ENCODE measurements around the gene HSPD1. TPM values are rescaled to one million over a fixed set of nuclear protein-coding genes. Genes with fewer than 3 reads are reported as not detected.

HSPD1 gene
- total RNA-seq, 2 donors from 2014 or later, result 232 to 794 TPM

DNA sequence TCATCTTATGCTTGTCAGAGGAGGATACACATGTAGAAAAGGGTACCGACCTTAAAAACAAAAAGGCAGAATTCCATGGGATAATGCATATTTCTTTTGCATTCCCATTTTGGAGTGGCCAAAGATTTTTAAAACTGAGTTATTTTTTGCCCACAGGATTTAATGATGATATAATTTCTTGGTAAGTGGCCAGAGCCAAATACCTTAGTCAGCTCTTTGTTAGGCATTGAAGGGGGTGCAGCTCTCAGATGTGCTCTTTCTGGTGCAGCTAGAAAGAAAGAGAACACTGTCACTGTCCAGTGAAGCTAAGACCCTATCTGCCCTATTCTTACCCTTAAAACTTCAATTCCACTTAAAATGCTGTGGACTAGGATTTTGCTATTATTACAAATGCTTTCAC is 35.5 kb downstream of the HSPD1 start:
- H3K9me3 ChIP-seq, result no peaks in the 10 kb centered on the region
- no peak overlapping the region for H3K27ac ChIP-seq
- intact Hi-C loops (cut with DNase I), result loop anchor here (5.0 kb wide), 1 partner anchor 37 kb away; no protein-coding TSS in a partner anchor
- TF ChIP-seq, protein P1, sequence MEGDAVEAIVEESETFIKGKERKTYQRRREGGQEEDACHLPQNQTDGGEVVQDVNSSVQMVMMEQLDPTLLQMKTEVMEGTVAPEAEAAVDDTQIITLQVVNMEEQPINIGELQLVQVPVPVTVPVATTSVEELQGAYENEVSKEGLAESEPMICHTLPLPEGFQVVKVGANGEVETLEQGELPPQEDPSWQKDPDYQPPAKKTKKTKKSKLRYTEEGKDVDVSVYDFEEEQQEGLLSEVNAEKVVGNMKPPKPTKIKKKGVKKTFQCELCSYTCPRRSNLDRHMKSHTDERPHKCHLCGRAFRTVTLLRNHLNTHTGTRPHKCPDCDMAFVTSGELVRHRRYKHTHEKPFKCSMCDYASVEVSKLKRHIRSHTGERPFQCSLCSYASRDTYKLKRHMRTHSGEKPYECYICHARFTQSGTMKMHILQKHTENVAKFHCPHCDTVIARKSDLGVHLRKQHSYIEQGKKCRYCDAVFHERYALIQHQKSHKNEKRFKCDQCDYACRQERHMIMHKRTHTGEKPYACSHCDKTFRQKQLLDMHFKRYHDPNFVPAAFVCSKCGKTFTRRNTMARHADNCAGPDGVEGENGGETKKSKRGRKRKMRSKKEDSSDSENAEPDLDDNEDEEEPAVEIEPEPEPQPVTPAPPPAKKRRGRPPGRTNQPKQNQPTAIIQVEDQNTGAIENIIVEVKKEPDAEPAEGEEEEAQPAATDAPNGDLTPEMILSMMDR (IDR thresholded peaks at IDR 0.05), result no peak
- no peaks in the 10 kb centered on the region for H3K4me1 ChIP-seq
- no peak overlapping the region for H3K4me3 ChIP-seq
- H3K36me3 ChIP-seq, result peaks cover 6% of the 10 kb centered on the region
- no peak for DNase-seq
- no peak overlapping the region for H3K9ac ChIP-seq (ENCODE audit: low read depth in 2 of 2, low read length in 2 of 2)
- H3K27me3 ChIP-seq, result no peaks in the 10 kb centered on the region

DNA sequence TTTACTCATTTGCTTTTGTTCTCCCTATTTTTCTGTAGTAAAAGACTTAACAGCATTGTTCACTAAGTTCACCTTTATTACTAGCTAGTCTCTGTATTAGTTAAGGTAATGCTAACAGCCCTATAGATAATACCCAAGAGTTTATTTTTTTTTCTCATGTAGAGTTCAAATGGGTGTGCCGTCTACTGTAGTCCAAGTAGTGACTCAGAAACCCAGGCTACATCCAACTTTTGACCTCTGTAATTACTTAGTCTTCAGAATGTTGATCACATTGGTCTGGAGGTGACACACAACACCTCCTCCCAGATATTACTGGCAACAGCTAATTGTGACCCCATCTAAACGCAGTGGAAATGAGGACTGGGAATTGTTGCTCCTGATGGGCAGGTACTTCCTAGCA is 38.6 kb downstream of the HSPD1 start:
- TF ChIP-seq, protein P1 (IDR thresholded peaks at IDR 0.05), result no peak
- Histone ChIP-seq H3K27ac (peak overlapping the region; percentile 5), H3K9ac (ENCODE audit: low read depth in 2 of 2, low read length in 2 of 2) (no peak overlapping the region), H3K27me3 (no peaks in the 10 kb centered on the region), H3K36me3 (peaks cover 3% of the 10 kb centered on the region), H3K4me1 (no peaks in the 10 kb centered on the region), H3K9me3 (no peaks in the 10 kb centered on the region), H3K4me3 (no peak overlapping the region)
- intact Hi-C loops (cut with DNase I), result loop anchor here (5.0 kb wide), 1 partner anchor 34 kb away; no protein-coding TSS in a partner anchor
- DNase-seq, result no peak

DNA sequence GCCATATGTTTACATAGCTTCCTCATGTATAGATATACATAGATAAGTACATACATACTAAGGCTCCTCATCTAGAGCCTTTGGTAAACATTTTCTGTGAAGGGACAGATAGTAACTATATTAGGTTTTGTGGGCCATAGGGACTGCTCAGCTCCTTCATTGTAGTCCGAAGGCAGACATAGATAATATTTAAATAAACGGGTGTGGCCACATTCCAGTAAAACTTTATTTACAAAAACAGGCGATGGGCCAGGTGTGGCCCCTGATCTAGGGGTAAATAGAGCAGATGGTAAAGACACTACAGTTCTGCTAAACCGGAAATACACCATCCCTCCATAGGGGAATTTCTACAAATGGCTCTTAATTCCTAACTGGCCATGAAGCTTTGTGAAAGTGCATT is 39.0 kb downstream of the HSPD1 start:
- DNase-seq, result no peak
- Histone ChIP-seq H3K27ac (peak overlapping the region; percentile 5), H3K4me1 (no peaks in the 10 kb centered on the region)

DNA sequence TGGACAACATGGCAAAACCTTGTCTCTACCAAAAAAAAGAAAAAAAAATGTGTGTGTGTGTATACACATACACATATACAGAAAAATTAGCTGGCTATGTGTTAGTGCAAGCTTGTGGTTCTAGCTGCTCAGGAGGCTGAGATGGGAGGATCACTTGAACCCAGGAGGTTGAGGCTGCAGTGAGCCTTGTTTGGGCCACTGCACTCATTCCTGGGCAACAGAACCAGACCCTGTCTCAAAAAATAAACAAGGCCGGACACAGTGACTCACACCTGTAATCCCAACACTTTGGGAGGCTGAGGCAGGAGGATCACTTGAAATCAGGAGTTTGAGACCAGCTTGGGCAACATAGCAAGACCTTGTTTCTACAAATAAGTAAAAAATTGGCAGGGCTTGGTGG is 44.2 kb downstream of the HSPD1 start:
- intact Hi-C loops (cut with DNase I), result loop anchor here (10.0 kb wide), 1 partner anchor 59 kb away; the partner anchor contains the start of gene MOB4
- H3K4me3 ChIP-seq, result no peak overlapping the region
- H3K27me3 ChIP-seq, result no peaks in the 10 kb centered on the region

More for the DNA sequence above, 39.0 kb downstream of the HSPD1 start:
- H3K36me3 ChIP-seq, result no peaks in the 10 kb centered on the region
- H3K4me3 ChIP-seq, result no peak overlapping the region
- no peaks in the 10 kb centered on the region for H3K27me3 ChIP-seq
- H3K9ac ChIP-seq (ENCODE audit: low read depth in 2 of 2, low read length in 2 of 2), result no peak overlapping the region
- TF ChIP-seq, protein P1 (IDR thresholded peaks at IDR 0.05), result no peak
- H3K9me3 ChIP-seq, result no peaks in the 10 kb centered on the region
- intact Hi-C loops (cut with DNase I), result loop anchor here (5.0 kb wide), 1 partner anchor 33 kb away; no protein-coding TSS in a partner anchor

DNA sequence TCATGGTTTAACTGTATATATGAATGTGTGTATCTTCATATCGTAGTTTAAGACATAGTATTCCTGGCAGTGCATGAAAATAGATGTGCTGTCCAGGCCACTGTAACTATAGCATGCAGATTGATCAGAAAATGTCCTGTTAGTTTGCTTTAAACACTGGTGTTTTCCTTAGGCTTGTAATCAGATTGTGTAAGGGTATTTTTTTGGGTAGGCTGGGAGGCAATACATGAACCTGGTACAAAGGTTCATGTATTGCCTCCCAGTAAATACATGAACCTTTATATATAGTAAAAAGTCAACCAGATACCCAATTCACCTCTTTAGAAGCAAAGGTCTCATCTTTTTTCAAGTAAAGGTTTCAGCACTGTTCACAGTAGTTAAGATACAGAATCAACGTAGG is 44.7 kb downstream of the HSPD1 start:
- peak overlapping the region; percentile 96 for H3K27ac ChIP-seq
- H3K4me1 ChIP-seq, result peaks cover 9% of the 10 kb centered on the region
- no peak for DNase-seq
- TF ChIP-seq, protein P1 (IDR thresholded peaks at IDR 0.05), result no peak
- no peaks in the 10 kb centered on the region for H3K9me3 ChIP-seq
- no peaks in the 10 kb centered on the region for H3K27me3 ChIP-seq
- H3K36me3 ChIP-seq, result no peaks in the 10 kb centered on the region
- H3K9ac ChIP-seq (ENCODE audit: low read depth in 2 of 2, low read length in 2 of 2), result no peak overlapping the region
- intact Hi-C loops (cut with DNase I), result loop anchor here (10.0 kb wide), 1 partner anchor 60 kb away; the partner anchor contains the start of gene MOB4
- H3K4me3 ChIP-seq, result peak overlapping the region; percentile 59

More for the DNA sequence above, 44.2 kb downstream of the HSPD1 start:
- H3K9me3 ChIP-seq, result no peaks in the 10 kb centered on the region
- TF ChIP-seq, protein P1 (IDR thresholded peaks at IDR 0.05), result no peak
- no peak overlapping the region for H3K27ac ChIP-seq
- H3K9ac ChIP-seq (ENCODE audit: low read depth in 2 of 2, low read length in 2 of 2), result no peak overlapping the region
- DNase-seq, result no peak
- H3K4me1 ChIP-seq, result peaks cover 9% of the 10 kb centered on the region
- H3K36me3 ChIP-seq, result no peaks in the 10 kb centered on the region

Data from colonic mucosa (tissue), 4 donors.